ENCODE data around the gene PPIH. TPM values are rescaled to one million over a fixed set of nuclear protein-coding genes. Genes with fewer than 3 reads are reported as not detected.
A peak's percentile ranks its signal among the peaks of the same experiment; 100 is the strongest.
"Not testable (repeated sequence)": the region's sequence is repeated elsewhere in the genome, so short reads cannot be mapped to it uniquely, and the experiment has no call there.

PPIH gene
- polyA plus RNA-seq, 3 donors from 2014 or later: 52.1 to 102 (median 80.7) TPM

GRCh38 chr1:42674682-42675081 lies 16.5 kb downstream of the PPIH start:
- Mint-ChIP-seq H3K27ac (peak overlapping the region in 1 of 6 donors; percentile 14), H3K9me3 (no peaks in the 10 kb centered on the region), H3K36me3 (peaks cover 15 to 36% (median 19%) of the 10 kb centered on the region in 3 donors), H3K4me1 (no peaks in the 10 kb centered on the region), H3K27me3 (ENCODE audit: low read depth in 3 of 3) (no peaks in the 10 kb centered on the region), H3K4me3 (no peak overlapping the region)
- no peak for DNase-seq

GRCh38 chr1:42675467-42675866 lies 17.2 kb downstream of the PPIH start:
- peaks cover 15 to 32% (median 16%) of the 10 kb centered on the region in 3 donors for H3K36me3 Mint-ChIP-seq
- H3K9me3 Mint-ChIP-seq: no peaks in the 10 kb centered on the region
- peaks cover 1 to 4% of the 10 kb centered on the region in 2 donors for H3K4me1 Mint-ChIP-seq
- no peak overlapping the region for H3K27ac Mint-ChIP-seq
- H3K27me3 Mint-ChIP-seq (ENCODE audit: low read depth in 3 of 3): no peaks in the 10 kb centered on the region
- no peak overlapping the region for H3K4me3 Mint-ChIP-seq
- DNase-seq: no peak

GRCh38 chr1:42676534-42677087 lies 18.4 kb downstream of the PPIH start:
- Mint-ChIP-seq H3K4me3 (no peak overlapping the region), H3K27me3 (ENCODE audit: low read depth in 3 of 3) (no peaks in the 10 kb centered on the region), H3K36me3 (peaks cover 15 to 30% (median 16%) of the 10 kb centered on the region in 3 donors), H3K9me3 (no peaks in the 10 kb centered on the region), H3K4me1 (peaks cover 10 to 16% of the 10 kb centered on the region in 2 donors), H3K27ac (no peak overlapping the region)
- DNase-seq: no peak

GRCh38 chr1:42679364-42679983 lies 21.3 kb downstream of the PPIH start:
- Mint-ChIP-seq H3K27ac (no peak overlapping the region), H3K27me3 (ENCODE audit: low read depth in 3 of 3) (peaks cover 8 to 15% (median 9%) of the 10 kb centered on the region in 3 donors), H3K4me1 (peaks cover 30 to 36% of the 10 kb centered on the region in 2 donors), H3K36me3 (peaks cover 6 to 19% (median 9%) of the 10 kb centered on the region in 3 donors), H3K9me3 (no peaks in the 10 kb centered on the region), H3K4me3 (no peak overlapping the region)
- DNase-seq: no peak

GRCh38 chr1:42680055-42680454 lies 21.8 kb downstream of the PPIH start:
- Mint-ChIP-seq H3K27ac (no peak overlapping the region), H3K36me3 (peaks cover 4 to 19% (median 6%) of the 10 kb centered on the region in 3 donors), H3K4me3 (peak overlapping the region in 2 of 5 donors; percentile 32 to 100), H3K27me3 (ENCODE audit: low read depth in 3 of 3) (peaks cover 8 to 15% (median 9%) of the 10 kb centered on the region in 3 donors), H3K9me3 (no peaks in the 10 kb centered on the region), H3K4me1 (peaks cover 36 to 42% of the 10 kb centered on the region in 2 donors)
- DNase-seq: no peak

GRCh38 chr1:42680921-42681683 lies 22.9 kb downstream of the PPIH start:
- peak overlapping the region; percentile 91 to 99 (median 96) for H3K27ac Mint-ChIP-seq
- peaks cover 8 to 15% (median 9%) of the 10 kb centered on the region in 3 donors for H3K27me3 Mint-ChIP-seq (ENCODE audit: low read depth in 3 of 3)
- H3K4me1 Mint-ChIP-seq: peaks cover 44 to 52% of the 10 kb centered on the region in 2 donors
- H3K9me3 Mint-ChIP-seq: no peaks in the 10 kb centered on the region
- peaks cover 0 to 16% (median 4%) of the 10 kb centered on the region in 3 donors for H3K36me3 Mint-ChIP-seq
- H3K4me3 Mint-ChIP-seq: peak overlapping the region; percentile 96 to 100 (median 97)
- no peak for DNase-seq

GRCh38 chr1:42681741-42682483 lies 23.7 kb downstream of the PPIH start, which contains the start of gene YBX1:
Gene YBX1 (plus strand): TSS chr1:42682418. CDS start chr1:42682566, 148 bp downstream.
- peak within 1 kb of the TSS; percentile 93 to 99 (median 97) for H3K27ac Mint-ChIP-seq
- H3K27me3 Mint-ChIP-seq (ENCODE audit: low read depth in 3 of 3): peaks cover 8 to 15% (median 9%) of the 10 kb centered on the region in 3 donors
- peak within 1 kb of the TSS; percentile 96 to 100 (median 99) for H3K4me3 Mint-ChIP-seq
- H3K9me3 Mint-ChIP-seq: no peaks in the 10 kb centered on the region
- peaks cover 52 to 61% of the 10 kb centered on the region in 2 donors for H3K4me1 Mint-ChIP-seq
- DNase-seq: peak; percentile 97
- H3K36me3 Mint-ChIP-seq: peaks cover 0 to 11% (median 0%) of the 10 kb centered on the region in 3 donors

- Mint-ChIP-seq H3K4me1 (peaks cover 56 to 66% of the 10 kb centered on the region in 2 donors), H3K4me3 (peak overlapping the region; percentile 96 to 100 (median 97)), H3K36me3 (peaks cover 0 to 11% (median 0%) of the 10 kb centered on the region in 3 donors), H3K27ac (peak overlapping the region; percentile 91 to 99 (median 96)), H3K27me3 (ENCODE audit: low read depth in 3 of 3) (peaks cover 8 to 15% (median 9%) of the 10 kb centered on the region in 3 donors)
- DNase-seq, H3K9me3 Mint-ChIP-seq: not testable (repeated sequence)
These were observed 24.2 kb downstream of the PPIH start for GRCh38 chr1:42682484-42682738.

- Mint-ChIP-seq H3K4me1 (peaks cover 61 to 71% of the 10 kb centered on the region in 2 donors), H3K27ac (peak overlapping the region; percentile 87 to 98 (median 94)), H3K4me3 (peak overlapping the region; percentile 90 to 99 (median 93)), H3K9me3 (no peaks in the 10 kb centered on the region), H3K36me3 (peaks cover 0 to 11% (median 0%) of the 10 kb centered on the region in 3 donors), H3K27me3 (ENCODE audit: low read depth in 3 of 3) (peaks cover 8 to 15% (median 9%) of the 10 kb centered on the region in 3 donors)
- DNase-seq: peak; percentile 72 to 78 (median 76)
These were observed 24.7 kb downstream of the PPIH start for GRCh38 chr1:42682739-42683531.

GRCh38 chr1:42684139-42684538 lies 25.9 kb downstream of the PPIH start:
- peaks cover 8 to 15% (median 9%) of the 10 kb centered on the region in 3 donors for H3K27me3 Mint-ChIP-seq (ENCODE audit: low read depth in 3 of 3)

GRCh38 chr1:42686418-42686817 lies 28.2 kb downstream of the PPIH start:
- Mint-ChIP-seq H3K4me1 (peaks cover 82 to 92% of the 10 kb centered on the region in 2 donors), H3K27ac (no peak overlapping the region), H3K9me3 (no peaks in the 10 kb centered on the region), H3K36me3 (peaks cover 0 to 11% (median 0%) of the 10 kb centered on the region in 3 donors), H3K27me3 (ENCODE audit: low read depth in 3 of 3) (peaks cover 8 to 15% (median 9%) of the 10 kb centered on the region in 3 donors), H3K4me3 (peak overlapping the region in 2 of 5 donors; percentile 8 to 18)
- no peak for DNase-seq

More at GRCh38 chr1:42684139-42684538, 25.9 kb downstream of the PPIH start:
- no peak for DNase-seq
- H3K9me3 Mint-ChIP-seq: no peaks in the 10 kb centered on the region
- H3K27ac Mint-ChIP-seq: peak overlapping the region; percentile 81 to 98 (median 94)
- peak overlapping the region; percentile 90 to 99 (median 93) for H3K4me3 Mint-ChIP-seq
- peaks cover 72 to 83% of the 10 kb centered on the region in 2 donors for H3K4me1 Mint-ChIP-seq
- H3K36me3 Mint-ChIP-seq: peaks cover 0 to 11% (median 0%) of the 10 kb centered on the region in 3 donors

- no peak overlapping the region for H3K27ac Mint-ChIP-seq
- peaks cover 79 to 100% of the 10 kb centered on the region in 2 donors for H3K4me1 Mint-ChIP-seq
- peaks cover 0 to 3% (median 0%) of the 10 kb centered on the region in 3 donors for H3K36me3 Mint-ChIP-seq
- DNase-seq: no peak
- no peaks in the 10 kb centered on the region for H3K27me3 Mint-ChIP-seq (ENCODE audit: low read depth in 3 of 3)
- no peaks in the 10 kb centered on the region for H3K9me3 Mint-ChIP-seq
- no peak overlapping the region for H3K4me3 Mint-ChIP-seq
These were observed 31.7 kb downstream of the PPIH start for GRCh38 chr1:42689912-42690311.
